Glutamatergic neuron (in vitro differentiated cells): ENCODE measurements around the gene L3MBTL4. TPM values are rescaled to one million over a fixed set of nuclear protein-coding genes. Genes with fewer than 3 reads are reported as not detected.

ENCODE experiments used
- DNase-seq: peaks from one replicate; pipeline ENCODE4 v3.0.0; 2022
- H3K27ac Mint-ChIP-seq: one replicate; pipeline ENCODE4 v1.8.0; 2020; ENCODE audit warnings: mild to moderate bottlenecking, mixed read lengths, inconsistent platforms; ENCODE audit not compliant: unreplicated experiment
- H3K27me3 Mint-ChIP-seq: one replicate; pipeline ENCODE4 v1.8.0; 2020; ENCODE audit warnings: mild to moderate bottlenecking, moderate library complexity, mixed read lengths, inconsistent platforms; ENCODE audit not compliant: unreplicated experiment
- H3K36me3 Mint-ChIP-seq: one replicate; pipeline ENCODE4 v1.8.0; 2020; ENCODE audit warnings: mild to moderate bottlenecking, mixed read lengths, inconsistent platforms; ENCODE audit not compliant: unreplicated experiment
- H3K4me1 Mint-ChIP-seq: one replicate; pipeline ENCODE4 v1.8.0; 2020; ENCODE audit warnings: mild to moderate bottlenecking, low read depth, mixed read lengths, inconsistent platforms; ENCODE audit not compliant: unreplicated experiment
- H3K4me3 Mint-ChIP-seq: one replicate; pipeline ENCODE4 v1.8.0; 2020; ENCODE audit warnings: mild to moderate bottlenecking, mixed read lengths, inconsistent platforms; ENCODE audit not compliant: unreplicated experiment
- H3K9me3 Mint-ChIP-seq: one replicate; pipeline ENCODE4 v1.8.0; 2020; ENCODE audit warnings: mild to moderate bottlenecking, moderate library complexity, mixed read lengths, inconsistent platforms; ENCODE audit not compliant: unreplicated experiment
- CTCF ChIP-seq: fragments of 200-600 bp; sonication (generic); IDR thresholded peaks from one replicate; pipeline ENCODE4 v1.5.0; 2021; ENCODE audit not compliant: partially characterized antibody, unreplicated experiment
- total RNA-seq: library from RNA; stranded (reverse); fragmentation: NEBNext Ultra II Directional; extraction: Animal tissue kit (Norgen Biotek cat#: 25700); gene quantifications from one replicate; pipeline ENCODE4 v1.2.1, GENCODE V29; 2021; ENCODE audit not compliant: unreplicated experiment

Gene L3MBTL4
- total RNA-seq, 1 donor from 2014 or later, result 0.32 TPM

GRCh38 chr18:6297875-6298274, 116.8 kb downstream of the L3MBTL4 start:
- DNase-seq, result no peak
- H3K27ac Mint-ChIP-seq, result no peak overlapping the region
- no peak overlapping the region for H3K4me3 Mint-ChIP-seq
- H3K4me1 Mint-ChIP-seq, result no peaks in the 10 kb centered on the region
- H3K27me3 Mint-ChIP-seq, result no peaks in the 10 kb centered on the region
- TF ChIP-seq CTCF, result no peak
- H3K9me3 Mint-ChIP-seq, result no peaks in the 10 kb centered on the region
- no peaks in the 10 kb centered on the region for H3K36me3 Mint-ChIP-seq

DNA sequence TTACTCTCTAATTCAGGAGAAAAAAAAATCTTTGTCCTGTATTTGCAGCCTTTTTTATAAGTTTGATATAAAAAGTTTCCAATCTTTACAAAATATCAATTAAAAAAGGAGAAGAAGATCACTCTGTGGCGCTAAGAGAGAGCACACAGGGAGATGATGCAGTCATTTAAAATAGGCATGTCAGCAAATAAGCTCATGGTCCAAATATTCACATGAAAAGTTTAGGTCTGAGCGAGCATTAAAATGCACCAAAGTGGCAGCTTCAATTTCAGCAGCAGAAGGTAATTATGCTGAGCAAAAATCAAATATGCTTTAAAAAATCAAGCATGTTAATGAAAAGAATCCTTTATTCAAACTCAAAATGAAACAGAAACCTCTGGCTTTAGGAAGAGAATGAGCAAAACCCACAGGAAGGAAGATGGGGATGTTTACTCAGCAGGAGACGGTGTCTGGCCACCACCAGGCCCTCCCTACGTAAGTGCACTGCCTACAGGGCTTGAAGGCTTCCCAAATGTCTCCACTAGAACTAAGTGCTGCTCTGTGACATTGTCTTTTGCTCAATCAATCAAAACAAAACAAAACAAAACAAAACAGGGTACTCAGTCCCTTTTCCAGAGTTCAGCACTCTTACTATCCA, 120.4 kb downstream of the L3MBTL4 start:
- Mint-ChIP-seq H3K4me3 (no peak overlapping the region), H3K36me3 (no peaks in the 10 kb centered on the region), H3K4me1 (no peaks in the 10 kb centered on the region), H3K27me3 (peaks cover 3% of the 10 kb centered on the region), H3K9me3 (no peaks in the 10 kb centered on the region), H3K27ac (no peak overlapping the region)
- DNase-seq, result no peak
- no peak for TF ChIP-seq CTCF

DNA sequence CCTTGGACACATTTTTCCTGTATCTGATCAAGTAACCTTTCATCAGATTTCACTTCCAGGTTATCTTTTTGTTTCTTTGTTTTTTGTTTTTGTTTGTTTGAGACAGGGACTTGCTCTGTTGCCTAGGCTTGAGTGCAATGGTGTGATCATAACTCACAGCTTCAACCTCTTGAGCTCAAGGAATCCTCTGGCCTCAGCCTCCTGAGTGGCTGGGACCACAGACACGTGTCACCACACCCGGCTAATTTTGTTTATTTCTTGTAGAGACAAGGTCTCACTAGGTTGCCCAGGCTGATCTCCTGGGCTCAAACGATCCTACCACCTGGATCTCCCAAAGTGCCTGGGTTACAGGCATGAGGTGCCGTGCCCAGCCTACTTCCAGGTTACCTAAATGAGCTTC, 124.9 kb downstream of the L3MBTL4 start:
- Mint-ChIP-seq H3K27ac (no peak overlapping the region), H3K9me3 (no peaks in the 10 kb centered on the region), H3K4me3 (no peak overlapping the region), H3K27me3 (peaks cover 3% of the 10 kb centered on the region), H3K36me3 (no peaks in the 10 kb centered on the region), H3K4me1 (no peaks in the 10 kb centered on the region)
- no peak for DNase-seq
- TF ChIP-seq CTCF, result no peak

GRCh38 chr18:6286585-6286984, 128.1 kb downstream of the L3MBTL4 start:
- DNase-seq, result no peak
- Mint-ChIP-seq H3K27me3 (peaks cover 1% of the 10 kb centered on the region), H3K4me1 (peaks cover 2% of the 10 kb centered on the region), H3K4me3 (no peak overlapping the region), H3K9me3 (no peaks in the 10 kb centered on the region), H3K36me3 (no peaks in the 10 kb centered on the region), H3K27ac (no peak overlapping the region)
- no peak for TF ChIP-seq CTCF

- Mint-ChIP-seq H3K4me1 (peaks cover 2% of the 10 kb centered on the region), H3K27me3 (no peaks in the 10 kb centered on the region), H3K27ac (no peak overlapping the region), H3K4me3 (no peak overlapping the region), H3K9me3 (no peaks in the 10 kb centered on the region), H3K36me3 (no peaks in the 10 kb centered on the region)
- TF ChIP-seq CTCF, result no peak
- DNase-seq, result no peak
These were observed 129.9 kb downstream of the L3MBTL4 start for GRCh38 chr18:6284761-6285160.
